Stimulated activated CD8-positive, alpha-beta memory T cell treated with anti-CD3 and anti-CD28 coated beads, Interleukin-7, amount 100 ng/mL, for 48 hours (primary cell): ENCODE results near the gene APOLD1.
A peak's percentile ranks its signal among the peaks of the same experiment; 100 is the strongest.
"Not testable (repeated sequence)": the region's sequence is repeated elsewhere in the genome, so short reads cannot be mapped to it uniquely, and the experiment has no call there.

Experiments used
- DNase-seq, 2 donors: peaks; one replicate each; pipeline ENCODE4 v3.0.0-alpha.2; 2020; ENCODE audit warnings: low read depth in 1 of 2; ENCODE audit errors: extremely low read depth in 1 of 2

Gene APOLD1

DNA sequence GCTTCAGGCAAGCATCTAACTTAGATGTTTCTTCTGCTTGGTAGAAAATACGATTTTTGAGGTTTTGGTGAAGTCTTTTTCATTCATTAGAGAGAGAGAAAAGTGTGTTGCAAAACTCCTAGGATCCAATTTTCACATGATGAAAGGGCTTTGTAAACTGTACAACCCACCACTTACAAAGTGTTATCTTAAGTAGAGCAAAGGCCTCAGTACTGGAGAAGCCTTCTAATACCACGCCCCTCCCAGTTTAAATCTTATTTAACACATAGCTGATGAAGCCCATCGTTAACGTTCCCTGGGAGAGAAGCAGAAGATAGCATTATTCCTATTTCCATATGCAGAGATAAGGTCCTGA is 869 bp downstream of the APOLD1 start:
- DNase-seq: no peak

DNA sequence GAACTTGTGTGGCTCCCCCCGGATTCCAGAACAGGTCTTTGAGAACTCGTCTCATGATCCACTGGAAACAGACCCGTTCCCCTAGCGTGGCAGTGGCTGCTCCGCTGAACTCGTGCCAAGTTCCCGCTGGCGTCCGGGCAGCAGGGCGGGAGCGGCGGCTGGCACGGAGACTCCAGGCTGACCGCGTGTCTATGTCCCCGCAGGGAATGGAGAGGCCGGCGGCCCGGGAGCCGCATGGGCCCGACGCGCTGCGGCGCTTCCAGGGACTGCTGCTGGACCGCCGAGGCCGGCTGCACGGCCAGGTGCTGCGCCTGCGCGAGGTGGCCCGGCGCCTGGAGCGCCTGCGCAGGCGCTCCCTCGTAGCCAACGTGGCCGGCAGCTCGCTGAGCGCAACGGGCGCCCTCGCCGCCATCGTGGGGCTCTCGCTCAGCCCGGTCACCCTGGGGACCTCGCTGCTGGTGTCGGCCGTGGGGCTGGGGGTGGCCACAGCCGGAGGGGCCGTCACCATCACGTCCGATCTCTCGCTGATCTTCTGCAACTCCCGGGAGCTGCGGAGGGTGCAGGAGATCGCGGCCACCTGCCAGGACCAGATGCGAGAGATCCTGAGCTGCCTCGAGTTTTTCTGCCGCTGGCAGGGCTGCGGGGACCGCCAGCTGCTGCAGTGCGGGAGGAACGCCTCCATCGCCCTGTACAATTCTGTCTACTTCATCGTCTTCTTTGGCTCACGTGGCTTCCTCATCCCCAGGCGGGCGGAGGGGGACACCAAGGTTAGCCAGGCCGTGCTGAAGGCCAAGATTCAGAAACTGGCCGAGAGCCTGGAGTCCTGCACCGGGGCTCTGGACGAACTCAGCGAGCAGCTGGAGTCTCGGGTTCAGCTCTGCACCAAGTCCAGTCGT is 1.5 kb downstream of the APOLD1 start:
- DNase-seq: peak; percentile 50 to 64

GRCh38 chr12:12788131-12788530 is 2.7 kb downstream of the APOLD1 start:
- no peak for DNase-seq

- peak in 1 of 2 donors; percentile 45 for DNase-seq
These were observed 3.4 kb downstream of the APOLD1 start for GRCh38 chr12:12788675-12789368.

GRCh38 chr12:12790956-12791355 is 5.5 kb downstream of the APOLD1 start:
- DNase-seq: no peak

GRCh38 chr12:12791756-12792369 is 6.4 kb downstream of the APOLD1 start:
- no peak for DNase-seq

- no peak for DNase-seq
These were observed 7.0 kb downstream of the APOLD1 start for GRCh38 chr12:12792421-12792820.

DNA sequence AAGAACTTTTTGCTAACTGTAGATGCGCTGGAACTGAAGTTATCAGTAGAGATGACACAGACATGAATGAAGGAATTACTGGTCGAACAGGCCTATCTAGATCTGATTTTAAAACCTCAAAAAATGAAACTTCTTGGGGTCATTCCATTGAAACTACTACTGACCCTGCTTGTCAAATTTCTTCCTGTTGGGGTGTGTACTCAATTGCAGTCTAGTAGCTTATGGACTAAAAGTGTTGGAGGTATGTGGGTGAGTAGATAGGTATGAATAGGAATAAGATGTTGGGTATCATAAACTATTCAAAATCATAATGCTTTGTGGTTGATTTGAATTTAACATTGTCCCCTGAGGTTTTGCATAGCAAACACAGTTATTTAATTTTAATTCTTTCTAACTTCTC is 9.2 kb downstream of the APOLD1 start:
- DNase-seq: no peak

DNA sequence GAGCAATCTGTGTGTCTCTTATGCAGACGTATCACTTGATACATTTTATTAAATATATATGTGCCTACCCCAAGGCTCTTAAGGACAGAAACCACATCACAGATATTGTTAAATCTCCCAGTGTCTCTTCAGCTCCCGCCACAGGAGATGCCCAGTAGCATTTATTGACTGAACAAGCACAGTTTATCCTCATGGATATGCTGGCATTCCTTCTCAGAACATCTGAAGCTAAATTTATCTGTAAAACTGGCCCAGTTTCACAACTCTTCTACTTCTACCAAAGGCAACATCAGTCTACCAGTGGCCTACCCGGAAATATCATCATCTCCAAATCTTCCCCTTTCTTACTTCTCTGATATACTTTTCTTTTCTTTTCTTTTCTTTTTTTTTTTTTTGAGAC is 10.7 kb downstream of the APOLD1 start:
- DNase-seq: no peak

DNA sequence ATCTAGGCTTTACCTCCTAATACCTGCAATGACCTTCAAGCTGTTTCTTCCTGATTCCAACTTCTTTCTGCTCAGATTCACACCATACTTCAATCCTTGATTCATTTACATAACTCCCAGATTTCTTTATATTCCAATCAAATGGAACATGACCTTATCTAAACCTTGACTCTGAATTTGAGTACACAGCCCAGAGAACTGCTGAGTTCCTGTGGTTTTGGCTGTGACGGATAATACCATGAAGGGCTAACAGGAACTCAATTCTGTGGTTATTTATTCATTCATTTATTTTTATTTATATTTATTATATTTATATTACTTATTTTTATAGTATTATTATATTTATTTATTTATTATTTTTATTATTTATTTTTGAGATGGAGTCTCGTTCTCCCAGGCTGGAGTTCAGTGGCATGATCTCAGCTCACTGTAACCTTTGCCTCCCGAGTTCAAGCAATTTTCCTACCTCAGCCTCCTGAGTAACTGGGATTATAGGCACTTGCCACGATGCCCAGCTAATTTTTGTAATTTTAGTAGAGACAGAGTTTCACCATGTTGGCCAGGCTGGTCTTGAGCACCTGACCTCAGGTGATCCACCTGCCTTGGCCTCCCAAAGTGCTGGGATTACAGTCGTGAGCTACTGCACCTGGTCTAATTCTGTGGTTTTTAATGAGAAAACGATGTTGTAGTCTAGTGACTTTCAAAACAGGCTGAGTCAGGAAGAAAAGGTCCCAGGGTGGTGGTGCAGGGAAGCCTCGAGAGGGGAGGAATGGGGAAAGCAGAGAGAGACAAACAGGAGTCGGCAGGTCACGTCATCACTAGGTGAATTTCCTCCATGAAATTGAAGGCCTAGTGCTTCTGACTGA is 11.7 kb downstream of the APOLD1 start:
- no peak for DNase-seq

DNA sequence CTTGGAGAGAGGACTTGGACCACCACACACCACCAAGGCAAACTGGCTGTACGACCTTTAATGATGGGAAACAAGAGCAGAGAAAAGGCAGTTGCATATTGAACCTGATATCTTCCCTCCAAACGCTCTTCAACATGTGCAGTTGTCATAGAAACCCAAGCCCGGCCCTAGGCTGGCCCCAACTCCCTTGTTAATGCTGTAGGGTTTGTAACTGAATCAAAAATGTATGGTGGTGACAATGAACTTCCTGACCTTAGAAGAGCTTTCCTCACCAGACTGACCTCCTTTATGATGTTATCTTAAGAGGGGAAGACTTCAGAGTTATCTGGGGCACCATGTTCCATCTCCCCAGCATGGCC is 12.3 kb downstream of the APOLD1 start:
- no peak for DNase-seq

GRCh38 chr12:12798480-12798879 is 13.0 kb downstream of the APOLD1 start:
- DNase-seq: no peak

- no peak for DNase-seq
These were observed 13.9 kb downstream of the APOLD1 start for GRCh38 chr12:12799163-12799920.

- DNase-seq: no peak
These were observed 15.1 kb downstream of the APOLD1 start for GRCh38 chr12:12800406-12801180.

DNA sequence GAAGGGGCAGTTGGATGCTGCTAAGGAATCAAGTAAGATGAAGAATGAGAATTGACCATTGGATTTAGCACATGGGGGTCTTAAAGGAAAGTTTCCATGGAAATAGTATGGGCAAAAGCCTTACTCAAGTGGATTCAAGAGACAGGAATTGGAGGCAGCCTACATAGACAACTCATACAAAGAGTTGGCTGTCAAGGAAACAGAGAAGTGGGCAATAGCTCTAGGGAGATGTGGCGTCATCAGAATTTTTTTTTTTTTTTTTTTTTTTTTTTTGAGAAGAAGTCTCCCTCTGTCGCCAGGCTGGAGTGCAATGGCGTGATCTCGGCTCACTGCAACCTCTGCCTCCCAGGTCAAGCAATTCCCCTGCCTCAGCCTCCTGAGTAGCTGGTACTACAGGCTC is 16.2 kb downstream of the APOLD1 start:
- DNase-seq: not testable (repeated sequence)

DNA sequence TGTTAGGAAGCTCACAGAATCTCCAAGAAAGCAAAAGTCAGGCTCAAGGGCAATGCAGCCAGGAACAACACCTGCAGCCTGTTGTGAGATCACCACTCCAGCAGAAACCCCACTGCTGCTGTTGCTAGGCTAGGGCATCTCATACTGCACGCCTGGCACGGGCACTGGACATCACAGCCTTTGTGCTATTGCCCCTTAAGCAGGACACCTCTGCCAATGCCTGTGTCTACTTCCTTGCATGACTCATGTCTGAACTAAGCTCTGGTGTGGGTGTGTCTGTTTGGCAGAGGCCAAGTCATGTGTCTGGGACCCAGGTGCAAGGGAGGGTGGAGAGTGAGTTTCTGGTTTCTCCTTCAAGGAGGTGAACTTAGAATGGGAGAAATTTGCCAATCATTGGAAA is 17.7 kb downstream of the APOLD1 start:
- DNase-seq: no peak

DNA sequence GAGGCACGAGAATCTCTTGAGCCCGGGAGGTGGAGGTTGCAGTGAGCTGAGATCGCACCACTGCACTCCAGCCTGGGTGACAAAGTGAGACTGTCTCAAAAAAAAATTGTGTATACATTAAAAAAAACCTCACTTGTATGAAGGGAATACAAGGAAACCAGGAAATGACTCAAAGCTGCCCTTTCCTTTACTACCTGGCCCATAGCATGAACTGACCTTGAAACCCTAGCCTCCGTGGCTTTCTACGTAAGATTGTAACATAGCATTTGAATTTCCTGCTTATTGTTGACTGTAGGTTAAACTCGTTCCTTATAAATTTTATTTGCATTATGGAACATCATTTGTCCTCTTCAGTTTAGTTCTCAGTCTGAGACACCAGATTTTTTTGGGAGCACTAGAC is 18.6 kb downstream of the APOLD1 start:
- DNase-seq: no peak

DNA sequence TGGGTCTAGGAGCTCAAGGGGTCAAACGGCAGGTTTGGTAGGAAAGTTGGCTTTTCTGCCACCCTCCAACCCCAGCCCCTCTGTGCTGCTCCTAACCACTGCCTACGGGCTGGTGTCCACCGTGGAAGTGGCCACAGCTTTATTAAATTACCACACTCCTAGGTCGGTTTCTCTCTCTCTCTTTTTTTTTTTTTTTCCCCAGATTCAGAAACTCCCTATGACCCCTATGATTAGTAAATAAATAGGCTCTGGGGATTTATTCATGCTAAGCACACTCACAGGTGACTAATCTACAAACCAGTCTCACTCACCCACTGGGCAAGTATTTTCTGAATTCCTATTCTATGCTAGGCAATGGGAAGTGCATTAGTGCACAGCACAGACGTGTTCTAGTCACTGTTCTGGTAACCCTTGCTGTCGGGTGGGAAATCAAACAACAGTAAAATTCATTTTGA is 19.0 kb downstream of the APOLD1 start:
- DNase-seq: no peak

DNA sequence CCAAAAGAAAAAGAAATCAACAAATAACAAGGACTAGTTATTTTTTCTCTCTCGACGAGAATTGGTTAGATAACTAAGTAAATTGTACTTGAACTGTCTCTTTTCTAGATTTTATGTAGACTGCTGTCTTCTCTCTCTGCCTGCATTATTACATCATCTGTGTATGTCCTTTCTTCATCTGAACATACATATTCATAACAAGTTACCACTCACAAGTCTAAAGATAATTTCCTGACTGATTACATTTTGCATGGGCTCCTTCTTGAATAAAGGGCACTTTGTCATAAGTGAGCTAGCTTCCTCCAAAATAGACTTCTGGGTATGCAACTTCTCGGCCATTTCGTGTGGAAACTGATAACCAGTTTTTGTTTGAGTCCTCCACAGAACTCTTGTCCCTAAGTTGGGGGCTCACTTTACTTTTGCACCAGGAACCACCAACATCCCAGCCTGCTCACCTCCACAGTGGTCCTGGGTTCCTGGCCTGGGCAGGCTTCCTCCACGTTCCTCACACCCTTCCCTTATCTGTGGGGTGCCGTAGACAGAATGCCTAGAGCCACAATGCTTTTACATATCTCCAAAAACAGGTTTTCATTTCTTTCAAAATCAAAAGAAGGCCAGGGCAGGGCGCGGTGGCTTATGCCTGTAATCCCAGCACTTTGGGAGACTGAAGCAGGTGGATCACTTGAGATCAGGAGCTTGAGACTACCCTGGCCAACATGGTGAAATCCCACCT is 21.5 kb downstream of the APOLD1 start:
- no peak for DNase-seq
